Keratinocyte (primary cell): ENCODE results near the gene ABLIM2.

Experiments
- EZH2 ChIP-seq: IDR thresholded peaks from one replicate; pipeline ENCODE4 v1.6.1; 2012; ENCODE audit warnings: inconsistent platforms, mild to moderate bottlenecking, low read length, moderate library complexity
- TF ChIP-seq, protein P1 (sequence below), 3 experiments: IDR thresholded peaks in 1 of 3; conservative IDR thresholded peaks in 1 of 3; optimal IDR thresholded peaks in 1 of 3; 2 replicates in 2 of 3; 3 replicates in 1 of 3; pipeline versions ENCODE3 to v1.5.1; 2011; ENCODE audit warnings: low read length in 3 of 3, mild to moderate bottlenecking in 3 of 3, moderate library complexity in 2 of 3, control low read depth in 1 of 3, inconsistent platforms in 1 of 3; ENCODE audit not compliant: insufficient read depth in 2 of 3; ENCODE audit errors: extremely low read depth in 1 of 3

DNA sequence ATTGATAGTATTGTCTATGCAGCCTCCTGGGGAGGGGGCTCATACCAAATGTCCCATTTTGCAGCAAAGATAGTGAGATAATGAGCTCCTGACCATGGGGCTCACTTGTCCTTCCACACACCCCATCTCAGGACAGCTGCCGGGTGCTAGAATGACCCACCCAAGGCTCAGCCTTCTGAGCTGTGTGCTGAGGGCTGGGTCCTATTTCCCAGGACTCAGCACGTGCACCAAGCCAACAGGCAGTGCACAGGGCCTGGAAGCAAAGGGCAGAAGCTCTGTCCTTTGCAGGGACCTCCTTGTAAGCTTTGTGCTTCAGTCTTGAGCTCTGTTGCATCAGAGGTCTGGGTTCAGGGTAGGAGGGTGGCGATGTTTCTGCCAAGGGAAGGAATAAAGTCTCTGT lies 11.2 kb upstream of the ABLIM2 start:
- TF ChIP-seq, protein P1, sequence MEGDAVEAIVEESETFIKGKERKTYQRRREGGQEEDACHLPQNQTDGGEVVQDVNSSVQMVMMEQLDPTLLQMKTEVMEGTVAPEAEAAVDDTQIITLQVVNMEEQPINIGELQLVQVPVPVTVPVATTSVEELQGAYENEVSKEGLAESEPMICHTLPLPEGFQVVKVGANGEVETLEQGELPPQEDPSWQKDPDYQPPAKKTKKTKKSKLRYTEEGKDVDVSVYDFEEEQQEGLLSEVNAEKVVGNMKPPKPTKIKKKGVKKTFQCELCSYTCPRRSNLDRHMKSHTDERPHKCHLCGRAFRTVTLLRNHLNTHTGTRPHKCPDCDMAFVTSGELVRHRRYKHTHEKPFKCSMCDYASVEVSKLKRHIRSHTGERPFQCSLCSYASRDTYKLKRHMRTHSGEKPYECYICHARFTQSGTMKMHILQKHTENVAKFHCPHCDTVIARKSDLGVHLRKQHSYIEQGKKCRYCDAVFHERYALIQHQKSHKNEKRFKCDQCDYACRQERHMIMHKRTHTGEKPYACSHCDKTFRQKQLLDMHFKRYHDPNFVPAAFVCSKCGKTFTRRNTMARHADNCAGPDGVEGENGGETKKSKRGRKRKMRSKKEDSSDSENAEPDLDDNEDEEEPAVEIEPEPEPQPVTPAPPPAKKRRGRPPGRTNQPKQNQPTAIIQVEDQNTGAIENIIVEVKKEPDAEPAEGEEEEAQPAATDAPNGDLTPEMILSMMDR (optimal IDR thresholded peaks at IDR 0.05 in 1 of 3, IDR thresholded peaks at IDR 0.05 in 1 of 3, conservative IDR thresholded peaks at IDR 0.05 in 1 of 3; ENCODE audit: extremely low read depth in 1 of 3, insufficient read depth in 2 of 3, low read length in 3 of 3) = no peak
- no peak for TF ChIP-seq EZH2
